Gastroesophageal sphincter (tissue), 4 donors: ENCODE measurements around the gene TRAF3. TPM values are rescaled to one million over a fixed set of nuclear protein-coding genes. Genes with fewer than 3 reads are reported as not detected.

Experiments used
- ATAC-seq: fragments of 150-250 bp; one replicate; pipeline ENCODE4 v1.9.1; 2016; ENCODE audit warnings: mild to moderate bottlenecking, moderate library complexity
- H3K27ac ChIP-seq, 4 donors: fragments of 200-600 bp; sonication (generic) in 3 of 4; 1 replicate in 3 of 4; 2 replicates in 1 of 4; pipeline ENCODE4 v1.5.1; 2016 to 2019
- H3K27me3 ChIP-seq: fragments of 200-600 bp; sonication (generic); one replicate; pipeline ENCODE4 v1.5.1; 2019
- H3K36me3 ChIP-seq, 2 donors: fragments of 200-600 bp; sonication (generic); one replicate each; pipeline ENCODE4 v1.5.1; 2019; ENCODE audit warnings: control low read depth in 1 of 2
- H3K4me1 ChIP-seq, 3 donors: fragments of 200-600 bp; sonication (generic); 1 replicate in 2 of 3; 2 replicates in 1 of 3; pipeline ENCODE4 v1.5.1; 2016 to 2019; ENCODE audit warnings: control low read depth in 2 of 3
- H3K4me3 ChIP-seq, 2 donors: fragments of 200-600 bp; sonication (generic); one replicate each; pipeline ENCODE4 v1.5.1; 2019; ENCODE audit warnings: mild to moderate bottlenecking in 1 of 2, moderate library complexity in 1 of 2
- H3K9me3 ChIP-seq, 3 donors: fragments of 200-600 bp; sonication (generic); one replicate each; pipeline ENCODE4 v1.5.1; 2017 to 2019; ENCODE audit warnings: control low read depth in 2 of 3
- CTCF ChIP-seq, 4 experiments: fragments of 200-600 bp in 2 of 4; fragments of 450-650 bp in 2 of 4; sonication (generic) in 1 of 4; IDR thresholded peaks; one replicate each; pipeline ENCODE4 v1.5.1; 2017 to 2019; ENCODE audit warnings: antibody characterized with exemption in 4 of 4, mild to moderate bottlenecking in 2 of 4, moderate library complexity in 2 of 4
- EP300 ChIP-seq: sonication (generic); formaldehyde crosslinking; IDR thresholded peaks from one replicate; pipeline ENCODE4 v1.6.1; 2017; ENCODE audit warnings: antibody characterized with exemption, mild to moderate bottlenecking
- POLR2A ChIP-seq, 2 donors: fragments of 450-650 bp; IDR thresholded peaks; one replicate each; pipeline ENCODE4 v1.6.1; 2017; ENCODE audit warnings: antibody characterized with exemption in 2 of 2, mild to moderate bottlenecking in 2 of 2, moderate library complexity in 1 of 2
- POLR2AphosphoS5 ChIP-seq: sonication (generic); formaldehyde crosslinking; IDR thresholded peaks from one replicate; pipeline ENCODE4 v1.6.1; 2017; ENCODE audit warnings: antibody characterized with exemption
- WGBS, 2 donors: methylation state at CpG; one replicate each; pipeline ENCODE4 v1.1.5; 2018; ENCODE audit warnings: low coverage in 1 of 2; 5-methylcytosine and 5-hydroxymethylcytosine counted together
- total RNA-seq, 4 donors: library from RNA; depleted of rRNA; stranded (reverse); fragments of >200 nt; gene quantifications; one replicate each; pipeline ENCODE4 v1.1.0, GENCODE V29; 2016

TRAF3 gene
- total RNA-seq, 4 donors from 2014 or later, result 10.9 to 29.0 (median 18.7) TPM

GRCh38 chr14:102937331-102938175 lies 160.3 kb downstream of the TRAF3 start:
- Histone ChIP-seq H3K27ac (no peak overlapping the region), H3K4me3 (no peak overlapping the region), H3K4me1 (peaks cover 3 to 20% (median 5%) of the 10 kb centered on the region in 3 donors), H3K27me3 (no peaks in the 10 kb centered on the region), H3K36me3 (peaks cover 0 to 94% of the 10 kb centered on the region in 2 donors), H3K9me3 (no peaks in the 10 kb centered on the region)
- 71 to 100% methylated on average over 2 to 6 of the region's 22 CpGs for WGBS, 2 donors
- TF ChIP-seq EP300 (no peak), CTCF (IDR thresholded peaks at IDR 0.05) (no peak), POLR2AphosphoS5 (no peak)
- ATAC-seq, result no peak

- ATAC-seq, result no peak
- no CpG with 5 or more reads among the region's 12 CpGs for WGBS, 2 donors
- TF ChIP-seq EP300, result no peak
- TF ChIP-seq CTCF (IDR thresholded peaks at IDR 0.05), result no peak
- TF ChIP-seq POLR2AphosphoS5, result no peak
- no peak for TF ChIP-seq POLR2A (IDR thresholded peaks at IDR 0.05)
- Histone ChIP-seq H3K27me3 (no peaks in the 10 kb centered on the region), H3K4me3 (no peak overlapping the region), H3K9me3 (no peaks in the 10 kb centered on the region), H3K4me1 (peaks cover 3 to 20% (median 5%) of the 10 kb centered on the region in 3 donors), H3K36me3 (peaks cover 0 to 94% of the 10 kb centered on the region in 2 donors), H3K27ac (no peak overlapping the region)
Measured at GRCh38 chr14:102938191-102938590, 160.9 kb downstream of the TRAF3 start.

GRCh38 chr14:102939329-102939728 lies 162.1 kb downstream of the TRAF3 start:
- Histone ChIP-seq H3K36me3 (peaks cover 0 to 94% of the 10 kb centered on the region in 2 donors), H3K4me3 (no peak overlapping the region), H3K27me3 (no peaks in the 10 kb centered on the region), H3K9me3 (no peaks in the 10 kb centered on the region), H3K4me1 (peaks cover 3 to 20% (median 5%) of the 10 kb centered on the region in 3 donors), H3K27ac (no peak overlapping the region)
- no peak for ATAC-seq
- TF ChIP-seq EP300 (no peak), CTCF (IDR thresholded peaks at IDR 0.05) (no peak), POLR2A (IDR thresholded peaks at IDR 0.05) (no peak), POLR2AphosphoS5 (no peak)
- 87% methylated on average over 5 of the region's 18 CpGs; no CpG with 5 or more reads in 1 of the 2 donors for WGBS, 2 donors

- peak overlapping the region in 1 of 4 donors; percentile 24 for H3K27ac ChIP-seq
- H3K27me3 ChIP-seq, result no peaks in the 10 kb centered on the region
- no peak overlapping the region for H3K4me3 ChIP-seq
- peak; percentile 50 for ATAC-seq
- peak; percentile 14 for TF ChIP-seq POLR2AphosphoS5
- TF ChIP-seq CTCF (IDR thresholded peaks at IDR 0.05), result no peak
- H3K36me3 ChIP-seq, result peaks cover 0 to 95% of the 10 kb centered on the region in 2 donors
- WGBS, 2 donors, result 44 to 74% methylated on average over 6 to 14 of the region's 43 CpGs
- no peaks in the 10 kb centered on the region for H3K9me3 ChIP-seq
- H3K4me1 ChIP-seq, result peaks cover 3 to 20% (median 5%) of the 10 kb centered on the region in 3 donors
Measured at GRCh38 chr14:102939820-102940561, 162.7 kb downstream of the TRAF3 start.
